H9 (cell line): ENCODE data around the gene INHBB. TPM values are rescaled to one million over a fixed set of nuclear protein-coding genes. Genes with fewer than 3 reads are reported as not detected.

Source experiments
- DNase-seq: peaks from one replicate; pipeline ENCODE4 v3.0.0-alpha.2; 2017
- H2AFZ ChIP-seq: one replicate; pipeline ENCODE4 v1.6.1; 2013; ENCODE audit warnings: mild to moderate bottlenecking, low read length, control low read depth, moderate library complexity
- H2AK5ac ChIP-seq: 2 replicates; pipeline ENCODE4 v1.6.1; 2013; ENCODE audit warnings: low read length, control low read depth, mixed read lengths; ENCODE audit not compliant: insufficient read length
- H2BK120ac ChIP-seq: one replicate; pipeline ENCODE4 v1.6.1; 2013; ENCODE audit warnings: low read depth, mild to moderate bottlenecking, low read length, control low read depth, inconsistent platforms; ENCODE audit not compliant: poor library complexity, severe bottlenecking
- H2BK12ac ChIP-seq: 2 replicates; pipeline ENCODE4 v1.6.1; 2013; ENCODE audit warnings: low read length, control low read depth, mixed read lengths, low read depth; ENCODE audit not compliant: insufficient read length
- H2BK15ac ChIP-seq: 2 replicates; pipeline ENCODE4 v1.6.1; 2013; ENCODE audit warnings: low read depth, low read length, control low read depth
- H2BK20ac ChIP-seq: one replicate; pipeline ENCODE4 v1.6.1; 2013; ENCODE audit warnings: low read depth, mild to moderate bottlenecking, low read length, control low read depth, inconsistent platforms; ENCODE audit not compliant: poor library complexity, severe bottlenecking
- H2BK5ac ChIP-seq: 2 replicates; pipeline ENCODE4 v1.6.1; 2013; ENCODE audit warnings: low read length, control low read depth, mixed read lengths; ENCODE audit not compliant: insufficient read length
- H3K14ac ChIP-seq: 2 replicates; pipeline ENCODE4 v1.6.1; 2013; ENCODE audit warnings: low read length, control low read depth; ENCODE audit not compliant: insufficient read depth
- H3K18ac ChIP-seq: 2 replicates; pipeline ENCODE4 v1.6.1; 2013; ENCODE audit warnings: low read depth, mild to moderate bottlenecking, mixed read lengths, low read length, control low read depth; ENCODE audit not compliant: insufficient read length
- H3K23ac ChIP-seq: 2 replicates; pipeline ENCODE4 v1.6.1; 2013; ENCODE audit warnings: low read length, control low read depth, mixed read lengths, low read depth; ENCODE audit not compliant: insufficient read length
- H3K23me2 ChIP-seq: 2 replicates; pipeline ENCODE4 v1.6.1; 2013; ENCODE audit warnings: low read depth, mild to moderate bottlenecking, mixed read lengths, low read length, control low read depth; ENCODE audit not compliant: insufficient read length, poor library complexity, severe bottlenecking
- H3K27ac ChIP-seq: 2 replicates; pipeline ENCODE4 v1.5.1; 2013; ENCODE audit warnings: low read length, control low read depth, mixed read lengths, low read depth; ENCODE audit not compliant: insufficient read length
- H3K27me3 ChIP-seq: 2 replicates; pipeline ENCODE4 v1.6.1; 2013; ENCODE audit warnings: low read length, control low read depth, inconsistent platforms; ENCODE audit not compliant: insufficient read depth
- H3K4ac ChIP-seq: 2 replicates; pipeline ENCODE4 v1.6.1; 2013; ENCODE audit warnings: low read depth, mild to moderate bottlenecking, control low read depth, inconsistent platforms, low read length, moderate library complexity
- H3K4me1 ChIP-seq: 2 replicates; pipeline ENCODE4 v1.6.1; 2013; ENCODE audit warnings: low read length, control low read depth, inconsistent platforms; ENCODE audit not compliant: insufficient read depth
- H3K4me2 ChIP-seq: 2 replicates; pipeline ENCODE4 v1.6.1; 2013; ENCODE audit warnings: low read length, control low read depth, mixed read lengths; ENCODE audit not compliant: insufficient read length, insufficient read depth
- H3K56ac ChIP-seq: 2 replicates; pipeline ENCODE4 v1.6.1; 2013; ENCODE audit warnings: low read depth, mild to moderate bottlenecking, mixed read lengths, low read length, control low read depth; ENCODE audit not compliant: insufficient read length
- H3K79me1 ChIP-seq: 2 replicates; pipeline ENCODE4 v1.6.1; 2013; ENCODE audit warnings: low read depth, mild to moderate bottlenecking, moderate library complexity, low read length, control low read depth, inconsistent platforms; ENCODE audit not compliant: insufficient read depth, poor library complexity, severe bottlenecking
- H3K79me2 ChIP-seq: 2 replicates; pipeline ENCODE4 v1.6.1; 2013; ENCODE audit warnings: low read length, control low read depth, inconsistent platforms; ENCODE audit not compliant: insufficient read depth
- H3K9ac ChIP-seq: 2 replicates; pipeline ENCODE4 v1.6.1; 2013; ENCODE audit warnings: low read length, control low read depth, mixed read lengths; ENCODE audit not compliant: insufficient read length; ENCODE audit errors: extremely low read depth
- H3K9me3 ChIP-seq: one replicate; pipeline ENCODE4 v1.6.1; 2013; ENCODE audit warnings: low read depth, low read length, inconsistent platforms; ENCODE audit not compliant: control insufficient read depth
- H3T11ph ChIP-seq: one replicate; pipeline ENCODE4 v1.6.1; 2013; ENCODE audit warnings: mild to moderate bottlenecking, low read length, control low read depth, inconsistent platforms
- H4K20me1 ChIP-seq: one replicate; pipeline ENCODE4 v1.6.1; 2013; ENCODE audit not compliant: control insufficient read depth, insufficient read length, insufficient read depth
- H4K5ac ChIP-seq: 2 replicates; pipeline ENCODE4 v1.6.1; 2013; ENCODE audit warnings: low read depth, mild to moderate bottlenecking, mixed read lengths, low read length, control low read depth; ENCODE audit not compliant: insufficient read length
- H4K8ac ChIP-seq: replicated peaks from 2 replicates; pipeline ENCODE4 v1.6.1; 2013; ENCODE audit warnings: low read length, control low read depth, mixed read lengths, low read depth; ENCODE audit not compliant: insufficient read length
- H4K91ac ChIP-seq: 2 replicates; pipeline ENCODE4 v1.6.1; 2013; ENCODE audit warnings: low read depth, mild to moderate bottlenecking, moderate library complexity, mixed read lengths, low read length, control low read depth; ENCODE audit not compliant: insufficient read length
- H3K27ac Mint-ChIP-seq, 3 experiments: 2 replicates in 2 of 3; 3 replicates in 1 of 3; pipeline ENCODE4 v1.8.0; 2020 to 2021; ENCODE audit warnings: mixed read lengths in 3 of 3, mild to moderate bottlenecking in 1 of 3, moderate library complexity in 1 of 3
- H3K27me3 Mint-ChIP-seq: 2 replicates; pipeline ENCODE4 v1.8.0; 2021; ENCODE audit warnings: low read depth, mild to moderate bottlenecking, moderate library complexity, mixed read lengths
- H3K36me3 Mint-ChIP-seq, 3 experiments: 2 replicates in 2 of 3; 3 replicates in 1 of 3; pipeline ENCODE4 v1.8.0; 2020 to 2021; ENCODE audit warnings: low read depth in 3 of 3, mixed read lengths in 3 of 3; ENCODE audit not compliant: insufficient read depth in 1 of 3
- H3K4me1 Mint-ChIP-seq, 2 experiments: 2 replicates each; pipeline ENCODE4 v1.8.0; 2020; ENCODE audit warnings: mixed read lengths in 2 of 2
- H3K4me3 Mint-ChIP-seq, 2 experiments: 2 replicates in 1 of 2; 3 replicates in 1 of 2; pipeline ENCODE4 v1.8.0; 2020 to 2021; ENCODE audit warnings: mild to moderate bottlenecking in 2 of 2, mixed read lengths in 2 of 2, moderate library complexity in 1 of 2
- H3K9me3 Mint-ChIP-seq, 2 experiments: 2 replicates in 1 of 2; 3 replicates in 1 of 2; pipeline ENCODE4 v1.8.0; 2020; ENCODE audit warnings: mild to moderate bottlenecking in 2 of 2, mixed read lengths in 2 of 2, moderate library complexity in 1 of 2
- WGBS: extraction: QIAGEN DNeasy Blood & Tissue Kit; methylation state at CpG from one replicate; pipeline ENCODE4 v1.1.7; 2013; ENCODE audit warnings: missing lambda C conversion rate, low lambda C conversion rate, mixed read lengths; ENCODE audit not compliant: insufficient read length; ENCODE audit errors: extremely low coverage; 5-methylcytosine and 5-hydroxymethylcytosine counted together
- total RNA-seq: library from RNA; stranded (reverse); gene quantifications from 2 replicates; pipeline ENCODE4 v1.2.1, GENCODE V29; 2021
- TF ChIP-seq, protein P1 (sequence below): fragments of 200-600 bp; sonication (generic); conservative IDR thresholded peaks from 3 replicates; pipeline ENCODE4 v1.8.0; 2021; ENCODE audit warnings: antibody characterized with exemption, mild to moderate bottlenecking

Gene INHBB
- total RNA-seq, 1 experiment from 2014 or later, result 0.13 TPM

- Histone ChIP-seq H3K4me2 (no peak overlapping the region), H3K79me2 (no peaks in the 10 kb centered on the region), H4K5ac (no peak overlapping the region), H3K9me3 (no peaks in the 10 kb centered on the region), H4K91ac (no peak overlapping the region), H3K27ac (no peak overlapping the region), H3K79me1 (no peaks in the 10 kb centered on the region), H2BK20ac (no peak overlapping the region), H3K14ac (no peak overlapping the region; the same call in 1 of the 2 replicates), H3K18ac (no peak overlapping the region), H2BK12ac (no peak overlapping the region), H2BK120ac (no peak overlapping the region), H4K8ac (no peak overlapping the region), H3K9ac (no peak overlapping the region), H3K27me3 (peaks cover 6% of the 10 kb centered on the region; the same call in 1 of the 2 replicates), H3T11ph (no peak overlapping the region), H3K23ac (no peak overlapping the region), H3K4me1 (no peaks in the 10 kb centered on the region; the same call in 1 of the 2 replicates), H2AFZ (no peak overlapping the region), H3K23me2 (no peaks in the 10 kb centered on the region), H3K4ac (no peak overlapping the region), H4K20me1 (peaks cover 2% of the 10 kb centered on the region), H2BK5ac (no peak overlapping the region), H3K56ac (no peak overlapping the region), H2AK5ac (no peak overlapping the region), H2BK15ac (no peak overlapping the region)
- Mint-ChIP-seq H3K4me3 (no peak overlapping the region), H3K27ac (no peak overlapping the region), H3K4me1 (peaks cover 11 to 44% of the 10 kb centered on the region in 2 experiments), H3K27me3 (peaks cover 97% of the 10 kb centered on the region), H3K9me3 (peaks cover 0 to 2% of the 10 kb centered on the region in 2 experiments; a peak in 2 of 5 replicates), H3K36me3 (peaks cover 0 to 3% (median 0%) of the 10 kb centered on the region in 3 experiments; a peak in 1 of 7 replicates)
- TF ChIP-seq, protein P1, sequence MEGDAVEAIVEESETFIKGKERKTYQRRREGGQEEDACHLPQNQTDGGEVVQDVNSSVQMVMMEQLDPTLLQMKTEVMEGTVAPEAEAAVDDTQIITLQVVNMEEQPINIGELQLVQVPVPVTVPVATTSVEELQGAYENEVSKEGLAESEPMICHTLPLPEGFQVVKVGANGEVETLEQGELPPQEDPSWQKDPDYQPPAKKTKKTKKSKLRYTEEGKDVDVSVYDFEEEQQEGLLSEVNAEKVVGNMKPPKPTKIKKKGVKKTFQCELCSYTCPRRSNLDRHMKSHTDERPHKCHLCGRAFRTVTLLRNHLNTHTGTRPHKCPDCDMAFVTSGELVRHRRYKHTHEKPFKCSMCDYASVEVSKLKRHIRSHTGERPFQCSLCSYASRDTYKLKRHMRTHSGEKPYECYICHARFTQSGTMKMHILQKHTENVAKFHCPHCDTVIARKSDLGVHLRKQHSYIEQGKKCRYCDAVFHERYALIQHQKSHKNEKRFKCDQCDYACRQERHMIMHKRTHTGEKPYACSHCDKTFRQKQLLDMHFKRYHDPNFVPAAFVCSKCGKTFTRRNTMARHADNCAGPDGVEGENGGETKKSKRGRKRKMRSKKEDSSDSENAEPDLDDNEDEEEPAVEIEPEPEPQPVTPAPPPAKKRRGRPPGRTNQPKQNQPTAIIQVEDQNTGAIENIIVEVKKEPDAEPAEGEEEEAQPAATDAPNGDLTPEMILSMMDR, result no peak
- no peak for DNase-seq
- WGBS, result no CpG with 5 or more reads among the region's 5 CpGs
These were observed 7.6 kb downstream of the INHBB start for GRCh38 chr2:120353591-120353898.
